ENCODE measurements around the gene CPNE9. TPM values are rescaled to one million over a fixed set of nuclear protein-coding genes. Genes with fewer than 3 reads are reported as not detected.

Gene CPNE9
- total and polyA plus RNA-seq, 2 of the 13 experiments (the other 11 are each of a cell fraction or from before 2014, with no cell fraction given) = 0.20 TPM; not detected in 1

GRCh38 chr3:9697892-9698291, 5.7 kb upstream of the CPNE9 start:
- Histone ChIP-seq H3K4me3 (replicated peaks in 1 of 3; ENCODE audit: insufficient read depth in 1 of 3, low read depth in 2 of 3, low read length in 3 of 3) (no peak overlapping the region), H3K9me3 (ENCODE audit: low read length) (no peaks in the 10 kb centered on the region), H3K27ac (ENCODE audit: extremely low read length, insufficient read depth, low read length) (no peak overlapping the region), H4K20me1 (ENCODE audit: insufficient read depth, low read length) (no peaks in the 10 kb centered on the region), H3K4me1 (ENCODE audit: insufficient read depth, low read length) (no peaks in the 10 kb centered on the region), H2AFZ (ENCODE audit: low read length) (no peak overlapping the region), H3K79me2 (ENCODE audit: insufficient read depth, low read length) (no peaks in the 10 kb centered on the region), H3K4me2 (ENCODE audit: low read depth, low read length) (no peak overlapping the region), H3K27me3 (ENCODE audit: control insufficient read depth in 1 of 2, insufficient read depth in 2 of 2, low read length in 2 of 2) (no peaks in the 10 kb centered on the region), H3K9ac (ENCODE audit: insufficient read depth, low read depth, low read length) (no peak overlapping the region), H3K36me3 (replicated peaks in 1 of 2; ENCODE audit: control insufficient read depth in 1 of 2, insufficient read depth in 2 of 2, low read length in 2 of 2) (peaks cover 9 to 19% of the 10 kb centered on the region in 2 experiments; a peak in 3 of 5 replicates)
- no TSS peak for BruUV-seq (replicated peaks)
- ChIA-PET CTCF (ENCODE audit: low intra/inter-chr PET ratio, low total read pairs) (no interaction called here), POLR2A (no interaction called here)
- FAIRE-seq (no peak), ATAC-seq (no peak), DNase-seq (ENCODE audit: low spot score) (no peak)
- intact Hi-C loops (cut with micrococcal nuclease; ENCODE audit: unreplicated experiment) (no loop called here), in situ Hi-C loops (cut with HindIII; ENCODE audit: extremely low pct_ligation_motif_present, low pct_unique_long_range_greater_than_20kb) (no loop called here)
- TF ChIP-seq ZNF850 (CRISPR knock-in tag; conservative IDR thresholded peaks at IDR 0.05) = no peak
- TF ChIP-seq MAF1 (CRISPR knock-in tag; IDR thresholded peaks at IDR 0.05; ENCODE audit: borderline replicate concordance) = no peak
- WGBS (ENCODE audit: low lambda C conversion rate) = 87% methylated on average over 4 of the region's 4 CpGs

GRCh38 chr3:9698293-9698692, 5.3 kb upstream of the CPNE9 start:
- Histone ChIP-seq H3K9ac (ENCODE audit: insufficient read depth, low read depth, low read length) (no peak overlapping the region), H2AFZ (ENCODE audit: low read length) (no peak overlapping the region), H3K4me3 (replicated peaks in 1 of 3; ENCODE audit: insufficient read depth in 1 of 3, low read depth in 2 of 3, low read length in 3 of 3) (no peak overlapping the region), H3K9me3 (ENCODE audit: low read length) (no peaks in the 10 kb centered on the region), H4K20me1 (ENCODE audit: insufficient read depth, low read length) (no peaks in the 10 kb centered on the region), H3K4me1 (ENCODE audit: insufficient read depth, low read length) (no peaks in the 10 kb centered on the region), H3K27me3 (ENCODE audit: control insufficient read depth in 1 of 2, insufficient read depth in 2 of 2, low read length in 2 of 2) (no peaks in the 10 kb centered on the region), H3K4me2 (ENCODE audit: low read depth, low read length) (no peak overlapping the region), H3K27ac (ENCODE audit: extremely low read length, insufficient read depth, low read length) (no peak overlapping the region), H3K79me2 (ENCODE audit: insufficient read depth, low read length) (no peaks in the 10 kb centered on the region), H3K36me3 (replicated peaks in 1 of 2; ENCODE audit: control insufficient read depth in 1 of 2, insufficient read depth in 2 of 2, low read length in 2 of 2) (peaks cover 9 to 19% of the 10 kb centered on the region in 2 experiments; a peak in 3 of 5 replicates)
- FAIRE-seq (no peak), ATAC-seq (no peak), DNase-seq (ENCODE audit: low spot score) (no peak)
- 92% methylated on average over 2 of the region's 3 CpGs for WGBS (ENCODE audit: low lambda C conversion rate)
- BruUV-seq (replicated peaks) = no TSS peak
- intact Hi-C loops (cut with micrococcal nuclease; ENCODE audit: unreplicated experiment) = no loop called here
- POLR2A ChIA-PET = no interaction called here
- TF ChIP-seq NFKB2 (CRISPR knock-in tag; IDR thresholded peaks at IDR 0.05; ENCODE audit: borderline replicate concordance) = no peak
- no peak for TF ChIP-seq AGO1 (IDR thresholded peaks at IDR 0.05; ENCODE audit: low read depth, low read length, poor library complexity, severe bottlenecking)
- no peak for TF ChIP-seq ZNF556 (CRISPR knock-in tag; IDR thresholded peaks at IDR 0.05; ENCODE audit: borderline replicate concordance)
- no peak for TF ChIP-seq CEBPG (CRISPR knock-in tag; IDR thresholded peaks at IDR 0.05)
- TF ChIP-seq NONO (IDR thresholded peaks at IDR 0.05) = no peak
- no peak for TF ChIP-seq NONO (CRISPR knock-in tag; conservative IDR thresholded peaks at IDR 0.05)
- TF ChIP-seq FOXP1 (IDR thresholded peaks at IDR 0.05) = no peak
- no peak for TF ChIP-seq FOXP1 (CRISPR knock-in tag; IDR thresholded peaks at IDR 0.05)
- TF ChIP-seq ZNF737 (CRISPR knock-in tag; IDR thresholded peaks at IDR 0.05; ENCODE audit: borderline replicate concordance) = no peak
- TF ChIP-seq TCF12 (IDR thresholded peaks at IDR 0.05) = no peak
- TF ChIP-seq TCF12 (CRISPR knock-in tag; IDR thresholded peaks at IDR 0.05) = no peak
- TF ChIP-seq PHB2 (IDR thresholded peaks at IDR 0.05; ENCODE audit: partially characterized antibody) = no peak
- TF ChIP-seq MTA1 (CRISPR knock-in tag; IDR thresholded peaks at IDR 0.05; ENCODE audit: borderline replicate concordance) = no peak
- no peak for TF ChIP-seq HDAC2 (CRISPR knock-in tag; IDR thresholded peaks at IDR 0.05)
- no peak for TF ChIP-seq TSC22D2 (CRISPR knock-in tag; IDR thresholded peaks at IDR 0.05; ENCODE audit: borderline replicate concordance)
- no peak for TF ChIP-seq LRRFIP1 (CRISPR knock-in tag; conservative IDR thresholded peaks at IDR 0.05)
- TF ChIP-seq NFATC3 (CRISPR knock-in tag; IDR thresholded peaks at IDR 0.05) = no peak
- TF ChIP-seq NFYB (CRISPR knock-in tag; IDR thresholded peaks at IDR 0.05) = no peak
- no peak for TF ChIP-seq ZNF790 (CRISPR knock-in tag; IDR thresholded peaks at IDR 0.05; ENCODE audit: borderline replicate concordance)
- CTCF ChIA-PET (ENCODE audit: low intra/inter-chr PET ratio, low total read pairs) = no interaction called here
- in situ Hi-C loops (cut with HindIII; ENCODE audit: extremely low pct_ligation_motif_present, low pct_unique_long_range_greater_than_20kb) = no loop called here

All from HepG2 (cell line).